Measurements from ENCODE around the gene RGS5. TPM values are rescaled to one million over a fixed set of nuclear protein-coding genes. Genes with fewer than 3 reads are reported as not detected.

RGS5 gene
- total RNA-seq, 4 donors from 2014 or later = 7.0 to 32.9 (median 21.8) TPM

DNA sequence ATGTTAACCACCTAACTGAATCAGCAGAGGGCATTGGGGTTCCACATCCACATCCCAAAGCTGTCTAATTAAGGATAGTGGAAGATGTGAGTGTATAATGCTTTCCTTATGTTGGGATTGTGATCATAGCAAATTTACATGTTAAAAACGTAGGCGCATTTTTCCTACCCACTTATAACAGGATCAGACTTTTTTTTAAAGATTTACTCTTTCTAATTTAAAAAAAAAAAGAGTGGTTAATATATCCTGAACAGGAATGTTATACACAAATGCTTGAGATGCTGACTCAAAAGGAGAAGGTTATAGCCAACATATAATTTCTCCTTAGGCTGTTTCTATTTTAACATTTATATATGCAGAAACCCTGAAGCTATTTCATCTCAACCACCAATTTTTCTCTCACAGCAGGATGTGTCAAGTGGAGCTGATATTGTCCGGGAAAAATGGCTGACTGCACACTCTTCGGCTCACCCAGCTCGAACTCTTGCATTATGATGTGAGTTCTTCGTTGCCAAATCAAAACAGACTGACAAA, 40.3 kb downstream of the RGS5 start:
- WGBS = 56% methylated on average over 6 of the region's 6 CpGs
- H3K27ac ChIP-seq = no peak overlapping the region

DNA sequence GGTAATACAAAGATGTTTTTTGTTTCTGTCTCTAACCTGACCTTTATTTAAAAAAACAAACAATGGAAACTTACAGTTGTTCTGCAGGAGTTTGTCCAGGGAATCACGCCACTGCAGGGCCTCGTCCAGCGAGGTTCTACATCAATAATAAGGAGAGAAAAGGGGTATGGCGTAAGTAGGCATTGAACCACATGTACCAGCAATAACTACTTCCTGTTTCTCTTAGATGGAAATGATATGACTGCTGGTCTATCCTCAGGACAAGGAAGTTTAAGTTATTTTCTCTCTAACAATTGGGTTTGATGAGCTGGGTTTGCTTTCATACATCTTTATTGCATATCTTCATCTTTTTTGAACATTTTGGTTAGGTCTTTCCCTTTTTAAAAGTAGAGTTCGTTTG, 40.9 kb downstream of the RGS5 start:
- Histone ChIP-seq H3K4me3 (no peak overlapping the region), H3K4me1 (peaks cover 7% of the 10 kb centered on the region), H3K27ac (no peak overlapping the region), H3K9me3 (no peaks in the 10 kb centered on the region), H3K27me3 (no peaks in the 10 kb centered on the region), H3K36me3 (no peaks in the 10 kb centered on the region)
- WGBS = 76% methylated on average over 5 of the region's 5 CpGs
- no peak for DNase-seq (ENCODE audit: low spot score in 2 of 2)
- TF ChIP-seq POLR2A (IDR thresholded peaks at IDR 0.05) = no peak

More for the DNA sequence above, 40.3 kb downstream of the RGS5 start:
- H3K9me3 ChIP-seq = no peaks in the 10 kb centered on the region
- no peak overlapping the region for H3K4me3 ChIP-seq
- H3K27me3 ChIP-seq = no peaks in the 10 kb centered on the region
- H3K36me3 ChIP-seq = no peaks in the 10 kb centered on the region
- no peak for TF ChIP-seq EP300 (IDR thresholded peaks at IDR 0.05)
- TF ChIP-seq, protein P1, sequence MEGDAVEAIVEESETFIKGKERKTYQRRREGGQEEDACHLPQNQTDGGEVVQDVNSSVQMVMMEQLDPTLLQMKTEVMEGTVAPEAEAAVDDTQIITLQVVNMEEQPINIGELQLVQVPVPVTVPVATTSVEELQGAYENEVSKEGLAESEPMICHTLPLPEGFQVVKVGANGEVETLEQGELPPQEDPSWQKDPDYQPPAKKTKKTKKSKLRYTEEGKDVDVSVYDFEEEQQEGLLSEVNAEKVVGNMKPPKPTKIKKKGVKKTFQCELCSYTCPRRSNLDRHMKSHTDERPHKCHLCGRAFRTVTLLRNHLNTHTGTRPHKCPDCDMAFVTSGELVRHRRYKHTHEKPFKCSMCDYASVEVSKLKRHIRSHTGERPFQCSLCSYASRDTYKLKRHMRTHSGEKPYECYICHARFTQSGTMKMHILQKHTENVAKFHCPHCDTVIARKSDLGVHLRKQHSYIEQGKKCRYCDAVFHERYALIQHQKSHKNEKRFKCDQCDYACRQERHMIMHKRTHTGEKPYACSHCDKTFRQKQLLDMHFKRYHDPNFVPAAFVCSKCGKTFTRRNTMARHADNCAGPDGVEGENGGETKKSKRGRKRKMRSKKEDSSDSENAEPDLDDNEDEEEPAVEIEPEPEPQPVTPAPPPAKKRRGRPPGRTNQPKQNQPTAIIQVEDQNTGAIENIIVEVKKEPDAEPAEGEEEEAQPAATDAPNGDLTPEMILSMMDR (IDR thresholded peaks at IDR 0.05) = no peak
- no peak for TF ChIP-seq POLR2A (IDR thresholded peaks at IDR 0.05)
- no peak for TF ChIP-seq POLR2AphosphoS5 (IDR thresholded peaks at IDR 0.05)
- H3K4me1 ChIP-seq = peaks cover 7% of the 10 kb centered on the region
- DNase-seq (ENCODE audit: low spot score in 2 of 2) = no peak

DNA sequence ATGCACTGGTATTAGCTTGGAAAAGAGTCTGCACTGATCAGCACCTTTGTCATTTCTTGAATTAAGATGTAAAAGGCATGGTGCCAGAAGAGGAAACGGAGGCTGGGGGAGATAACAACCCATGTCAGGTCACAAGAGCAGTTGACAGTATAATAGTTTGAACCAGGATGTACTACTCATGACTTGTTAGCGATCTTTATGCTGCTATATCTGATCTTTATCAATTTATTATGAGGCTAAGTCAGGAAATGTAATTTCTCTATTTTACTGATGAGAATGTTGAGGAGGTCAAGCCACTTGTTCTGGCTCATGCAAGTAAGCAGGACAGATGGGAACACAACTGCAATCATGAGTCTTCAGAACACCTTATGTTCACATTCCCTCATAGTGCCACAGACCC, 41.4 kb downstream of the RGS5 start:
- Histone ChIP-seq H3K27me3 (no peaks in the 10 kb centered on the region), H3K36me3 (no peaks in the 10 kb centered on the region), H3K4me3 (no peak overlapping the region), H3K27ac (no peak overlapping the region), H3K9me3 (no peaks in the 10 kb centered on the region), H3K4me1 (peaks cover 7% of the 10 kb centered on the region)
- WGBS = 92% methylated on average over 2 of the region's 2 CpGs
- DNase-seq (ENCODE audit: low spot score in 2 of 2) = no peak
- TF ChIP-seq, protein P1 (IDR thresholded peaks at IDR 0.05) = no peak
- TF ChIP-seq EP300 (IDR thresholded peaks at IDR 0.05) (no peak), POLR2AphosphoS5 (IDR thresholded peaks at IDR 0.05) (no peak), POLR2A (IDR thresholded peaks at IDR 0.05) (no peak)

DNA sequence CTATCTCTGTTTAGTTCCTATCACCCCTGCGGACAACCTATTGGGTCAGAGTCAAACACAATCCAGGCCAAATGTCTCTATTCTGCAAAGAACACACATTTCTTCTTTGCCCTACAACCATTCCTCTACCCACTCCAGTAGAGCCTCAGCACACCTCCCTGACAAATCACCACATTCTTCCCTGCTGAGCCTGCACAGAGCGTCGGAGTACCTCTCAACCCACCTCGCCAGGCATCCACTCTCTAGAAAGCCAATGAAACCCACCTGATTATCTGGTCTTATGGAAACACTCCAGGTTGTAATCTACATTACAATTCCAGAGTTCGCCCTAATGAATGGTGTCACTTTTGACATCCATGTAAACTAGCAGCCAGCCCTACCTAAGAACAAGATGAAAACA, 47.1 kb downstream of the RGS5 start:
- DNase-seq (ENCODE audit: low spot score in 2 of 2) = no peak
- no peaks in the 10 kb centered on the region for H3K9me3 ChIP-seq
- WGBS = 88% methylated on average over 5 of the region's 5 CpGs
- no peaks in the 10 kb centered on the region for H3K4me1 ChIP-seq
- H3K36me3 ChIP-seq = no peaks in the 10 kb centered on the region
- no peaks in the 10 kb centered on the region for H3K27me3 ChIP-seq
- no peak for TF ChIP-seq POLR2A (IDR thresholded peaks at IDR 0.05)
- no peak for TF ChIP-seq POLR2AphosphoS5 (IDR thresholded peaks at IDR 0.05)
- TF ChIP-seq, protein P1 (IDR thresholded peaks at IDR 0.05) = no peak
- TF ChIP-seq EP300 (IDR thresholded peaks at IDR 0.05) = no peak
- no peak overlapping the region for H3K4me3 ChIP-seq
- H3K27ac ChIP-seq = no peak overlapping the region

DNA sequence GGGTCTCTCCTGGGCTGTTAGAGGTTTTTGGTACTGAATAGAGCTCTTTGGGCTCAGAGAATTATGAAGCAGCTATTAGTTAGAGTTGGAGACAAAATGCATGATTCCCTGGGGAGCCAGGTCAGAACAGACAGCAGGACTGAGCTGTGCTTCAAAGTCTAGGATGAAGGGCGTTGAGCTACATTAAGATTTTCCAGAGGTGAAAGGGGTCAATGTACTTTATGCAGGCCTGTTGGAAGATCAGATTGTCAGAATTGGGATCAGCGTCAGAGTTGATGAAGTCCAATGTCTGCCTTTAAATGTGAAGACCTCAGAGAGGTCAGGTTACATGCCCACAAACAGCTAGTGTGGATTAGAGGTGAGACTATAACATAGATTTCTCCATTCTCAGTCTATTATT, 53.8 kb downstream of the RGS5 start:
- Histone ChIP-seq H3K27me3 (no peaks in the 10 kb centered on the region), H3K27ac (no peak overlapping the region), H3K9me3 (no peaks in the 10 kb centered on the region), H3K36me3 (no peaks in the 10 kb centered on the region), H3K4me1 (no peaks in the 10 kb centered on the region), H3K4me3 (no peak overlapping the region)
- WGBS = 88% methylated on average over 2 of the region's 2 CpGs
- TF ChIP-seq EP300 (IDR thresholded peaks at IDR 0.05) (no peak), POLR2AphosphoS5 (IDR thresholded peaks at IDR 0.05) (no peak), POLR2A (IDR thresholded peaks at IDR 0.05) (no peak)
- TF ChIP-seq, protein P1 (IDR thresholded peaks at IDR 0.05) = no peak
- DNase-seq (ENCODE audit: low spot score in 2 of 2) = no peak

DNA sequence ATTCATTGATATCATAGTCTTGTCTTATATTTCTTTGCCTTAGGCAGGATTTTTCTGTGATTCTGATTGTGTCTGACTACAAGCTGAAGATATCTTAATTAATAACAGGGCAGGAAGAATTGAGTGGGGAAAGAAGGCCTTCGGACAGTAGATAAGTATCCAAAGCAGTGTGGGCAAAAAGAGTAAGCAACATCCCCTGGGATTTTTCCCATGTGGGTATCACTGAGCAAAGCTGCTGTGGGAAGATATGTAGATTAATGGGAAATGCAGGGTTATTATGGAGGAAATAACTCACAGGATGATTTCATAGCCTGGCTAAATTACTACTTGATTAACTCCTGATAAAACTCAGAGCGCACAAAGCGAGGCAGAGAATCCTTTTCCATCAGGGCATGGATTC, 55.7 kb downstream of the RGS5 start:
- H3K4me1 ChIP-seq = no peaks in the 10 kb centered on the region
- DNase-seq (ENCODE audit: low spot score in 2 of 2) = no peak
- no peak overlapping the region for H3K27ac ChIP-seq
- 89% methylated on average over 3 of the region's 3 CpGs for whole genome bisulfite sequencing
- H3K4me3 ChIP-seq = no peak overlapping the region
- H3K27me3 ChIP-seq = no peaks in the 10 kb centered on the region
- H3K9me3 ChIP-seq = no peaks in the 10 kb centered on the region
- H3K36me3 ChIP-seq = no peaks in the 10 kb centered on the region
- TF ChIP-seq POLR2A (IDR thresholded peaks at IDR 0.05) (no peak), POLR2AphosphoS5 (IDR thresholded peaks at IDR 0.05) (no peak), EP300 (IDR thresholded peaks at IDR 0.05) (no peak)
- TF ChIP-seq, protein P1 (IDR thresholded peaks at IDR 0.05) = no peak

All from suprapubic skin (tissue), 4 donors.